H1 (cell line): Measurements from ENCODE around the gene FRMPD1. TPM values are rescaled to one million over a fixed set of nuclear protein-coding genes. Genes with fewer than 3 reads are reported as not detected.

Experiments
- CTCF ChIA-PET: fragments of 300-600 bp; sonication (Branson Sonifier 250); formaldehyde crosslinking; loops from one replicate; lab custom pipeline; 2021; ENCODE audit not compliant: partially characterized antibody; lab: Charles Lee
- POLR2A ChIA-PET: fragments of 300-600 bp; sonication (Branson Sonifier 250); formaldehyde crosslinking; loops from one replicate; lab custom pipeline; 2021; ENCODE audit warnings: inconsistent platforms; ENCODE audit not compliant: partially characterized antibody; lab: Charles Lee
- DNase-seq, 2 experiments: peaks; one replicate each; pipeline versions ENCODE4 v3.0.0 to v3.0.0-alpha.2; 2010 to 2022; ENCODE audit warnings: low spot score in 2 of 2, low read depth in 1 of 2, mixed read lengths in 1 of 2
- FAIRE-seq: peaks from 2 replicates; lab custom pipeline; 2011; peaks lifted over from hg19 to GRCh38; lab: Jason Lieb, UNC
- H2AFZ ChIP-seq: 2 replicates; pipeline ENCODE4 v1.8.1; 2012; ENCODE audit warnings: low read length, inconsistent platforms
- H2AK5ac ChIP-seq: 2 replicates; pipeline ENCODE4 v1.6.1; 2013; ENCODE audit warnings: low read depth, low read length
- H2BK120ac ChIP-seq: replicated peaks from 2 replicates; pipeline ENCODE3; 2013; ENCODE audit warnings: low read depth, low read length, inconsistent platforms
- H2BK12ac ChIP-seq: 2 replicates; pipeline ENCODE4 v1.6.1; 2013; ENCODE audit warnings: low read depth, low read length
- H2BK15ac ChIP-seq: 2 replicates; pipeline ENCODE4 v1.6.1; 2013; ENCODE audit warnings: low read length
- H2BK20ac ChIP-seq: 2 replicates; pipeline ENCODE4 v1.6.1; 2013; ENCODE audit warnings: low read length
- H2BK5ac ChIP-seq: 2 replicates; pipeline ENCODE4 v1.6.1; 2013; ENCODE audit warnings: low read depth, low read length
- H3K14ac ChIP-seq: 2 replicates; pipeline ENCODE4 v1.6.1; 2013; ENCODE audit warnings: inconsistent platforms; ENCODE audit not compliant: insufficient read length
- H3K18ac ChIP-seq: 2 replicates; pipeline ENCODE4 v1.6.1; 2013; ENCODE audit warnings: low read length; ENCODE audit errors: extremely low read depth
- H3K23ac ChIP-seq: 2 replicates; pipeline ENCODE4 v1.6.1; 2013; ENCODE audit warnings: inconsistent platforms; ENCODE audit not compliant: insufficient read length
- H3K23me2 ChIP-seq: 2 replicates; pipeline ENCODE4 v1.6.1; 2013; ENCODE audit warnings: low read depth, low read length
- H3K27ac ChIP-seq: 2 replicates; pipeline ENCODE4 v1.6.1; 2011; ENCODE audit warnings: low read depth, low read length, inconsistent platforms
- H3K27me3 ChIP-seq, 4 experiments: replicated peaks in 1 of 4; 1 replicate in 1 of 4; 2 replicates in 3 of 4; pipeline versions ENCODE4 v1.6.1 to v1.8.1; 2011 to 2013; ENCODE audit warnings: low read length in 3 of 4, mild to moderate bottlenecking in 3 of 4, inconsistent platforms in 2 of 4, mixed read lengths in 2 of 4, moderate library complexity in 1 of 4; ENCODE audit not compliant: control insufficient read depth in 3 of 4, insufficient read depth in 3 of 4; ENCODE audit errors: extremely low read depth in 1 of 4
- H3K36me3 ChIP-seq, 4 experiments: 2 replicates each; pipeline versions ENCODE4 v1.6.1 to v1.8.1; 2011 to 2013; ENCODE audit warnings: mild to moderate bottlenecking in 4 of 4, low read length in 3 of 4, moderate library complexity in 2 of 4, control low read depth in 1 of 4, inconsistent platforms in 1 of 4; ENCODE audit not compliant: insufficient read depth in 4 of 4, control insufficient read depth in 2 of 4
- H3K4ac ChIP-seq: replicated peaks from 2 replicates; pipeline ENCODE3; 2013; ENCODE audit warnings: low read length, low read depth, mixed read lengths, inconsistent platforms; ENCODE audit not compliant: insufficient read length
- H3K4me1 ChIP-seq, 4 experiments: replicated peaks in 1 of 4; 1 replicate in 1 of 4; 2 replicates in 3 of 4; pipeline versions ENCODE4 v1.6.1 to v1.8.1; 2011 to 2013; ENCODE audit warnings: low read length in 3 of 4, inconsistent platforms in 2 of 4, mixed read lengths in 1 of 4; ENCODE audit not compliant: insufficient read depth in 4 of 4, control insufficient read depth in 3 of 4
- H3K4me2 ChIP-seq, 2 experiments: 2 replicates each; pipeline versions ENCODE4 v1.6.1 to v1.8.1; 2011 to 2013; ENCODE audit warnings: low read depth in 2 of 2, low read length in 2 of 2, control low read depth in 1 of 2, inconsistent platforms in 1 of 2, mild to moderate bottlenecking in 1 of 2; ENCODE audit not compliant: insufficient read depth in 1 of 2
- H3K4me3 ChIP-seq, 4 experiments: fragments of 200-600, 300-600 bp in 1 of 4; sonication (generic), shearing (Covaris generic), sonication (Bioruptor Twin) in 1 of 4; 2 replicates each; pipeline versions ENCODE4 v1.5.1 to v1.8.1; 2011 to 2016; ENCODE audit warnings: low read length in 4 of 4, low read depth in 3 of 4, control low read depth in 2 of 4, inconsistent platforms in 2 of 4, mild to moderate bottlenecking in 2 of 4, mixed read lengths in 1 of 4, moderate library complexity in 1 of 4; ENCODE audit not compliant: insufficient read depth in 2 of 4; ENCODE audit errors: extremely low read depth in 1 of 4
- H3K56ac ChIP-seq: replicated peaks from 2 replicates; pipeline ENCODE3; 2013; ENCODE audit warnings: low read depth, mild to moderate bottlenecking, mixed read lengths, low read length, inconsistent platforms; ENCODE audit not compliant: insufficient read length
- H3K79me1 ChIP-seq: 2 replicates; pipeline ENCODE4 v1.6.1; 2013; ENCODE audit warnings: low read depth, low read length, control low read depth
- H3K79me2 ChIP-seq, 2 experiments: 2 replicates each; pipeline versions ENCODE4 v1.6.1 to v1.8.1; 2012 to 2013; ENCODE audit warnings: low read length in 2 of 2, mild to moderate bottlenecking in 2 of 2, inconsistent platforms in 1 of 2; ENCODE audit not compliant: insufficient read depth in 2 of 2, control insufficient read depth in 1 of 2
- H3K9ac ChIP-seq, 4 experiments: replicated peaks in 1 of 4; 1 replicate in 1 of 4; 2 replicates in 3 of 4; pipeline versions ENCODE4 v1.6.1 to v1.8.1; 2011 to 2013; ENCODE audit warnings: low read depth in 3 of 4, low read length in 3 of 4, control low read depth in 2 of 4, mild to moderate bottlenecking in 2 of 4, moderate library complexity in 2 of 4, inconsistent platforms in 1 of 4; ENCODE audit errors: extremely low read depth in 1 of 4
- H3K9me3 ChIP-seq, 2 experiments: 2 replicates each; pipeline versions ENCODE4 v1.6.1 to v1.8.1; 2012 to 2013; ENCODE audit warnings: mild to moderate bottlenecking in 2 of 2, moderate library complexity in 2 of 2, control low read depth in 1 of 2, inconsistent platforms in 1 of 2, low read depth in 1 of 2, low read length in 1 of 2, mixed read lengths in 1 of 2; ENCODE audit not compliant: insufficient read depth in 2 of 2
- H4K20me1 ChIP-seq, 2 experiments: replicated peaks in 1 of 2; 2 replicates each; pipeline versions ENCODE3 to v1.8.1; 2011 to 2013; ENCODE audit warnings: inconsistent platforms in 2 of 2, low read length in 2 of 2, mild to moderate bottlenecking in 1 of 2; ENCODE audit not compliant: insufficient read depth in 2 of 2, control insufficient read depth in 1 of 2
- H4K5ac ChIP-seq: 2 replicates; pipeline ENCODE4 v1.6.1; 2013; ENCODE audit warnings: low read length, low read depth, mixed read lengths, inconsistent platforms; ENCODE audit not compliant: insufficient read length
- H4K8ac ChIP-seq: 2 replicates; pipeline ENCODE4 v1.8.0; 2013; ENCODE audit warnings: mild to moderate bottlenecking, moderate library complexity, low read length, inconsistent platforms; ENCODE audit not compliant: insufficient read depth; ENCODE audit errors: extremely low read depth
- H4K91ac ChIP-seq: replicated peaks from 2 replicates; pipeline ENCODE3; 2013; ENCODE audit warnings: low read length, mixed read lengths, inconsistent platforms; ENCODE audit not compliant: insufficient read length
- CEBPB ChIP-seq: IDR thresholded peaks from 2 replicates; pipeline ENCODE4 v1.6.1; 2012; ENCODE audit warnings: low read depth, low read length
- CTCF ChIP-seq, 3 experiments: IDR thresholded peaks; 1 replicate in 2 of 3; 2 replicates in 1 of 3; pipeline versions ENCODE4 v1.5.1 to v1.6.1; 2011; ENCODE audit warnings: low read length in 3 of 3, mild to moderate bottlenecking in 3 of 3, inconsistent platforms in 2 of 3, low read depth in 1 of 3, moderate library complexity in 1 of 3; ENCODE audit not compliant: insufficient read depth in 1 of 3; ENCODE audit errors: control extremely low read depth in 1 of 3
- EP300 ChIP-seq, 2 experiments: IDR thresholded peaks; 1 replicate in 1 of 2; 2 replicates in 1 of 2; pipeline ENCODE4 v1.6.1; 2011 to 2012; ENCODE audit warnings: low read depth in 2 of 2, low read length in 2 of 2, mild to moderate bottlenecking in 2 of 2, borderline replicate concordance in 1 of 2, inconsistent platforms in 1 of 2, moderate library complexity in 1 of 2
- GTF2F1 ChIP-seq: IDR thresholded peaks from 2 replicates; pipeline ENCODE4 v1.6.1; 2012; ENCODE audit warnings: low read depth, low read length, improper control_type of control experiment, borderline replicate concordance
- NRF1 ChIP-seq: IDR thresholded peaks from 2 replicates; pipeline ENCODE4 v1.6.1; 2011; ENCODE audit warnings: mild to moderate bottlenecking, low read depth, low read length, improper control_type of control experiment
- RXRA ChIP-seq: IDR thresholded peaks from 2 replicates; pipeline ENCODE4 v1.6.1; 2011; ENCODE audit warnings: low read depth, mild to moderate bottlenecking, low read length, moderate library complexity; ENCODE audit not compliant: insufficient read depth
- SIN3A ChIP-seq, 2 experiments: IDR thresholded peaks in 1 of 2; conservative IDR thresholded peaks in 1 of 2; 2 replicates each; pipeline ENCODE4 v1.6.1; 2011 to 2012; ENCODE audit warnings: low read length in 2 of 2, improper control_type of control experiment in 1 of 2, low read depth in 1 of 2, mild to moderate bottlenecking in 1 of 2
- SRF ChIP-seq: IDR thresholded peaks from 2 replicates; pipeline ENCODE4 v1.6.1; 2011; ENCODE audit warnings: mild to moderate bottlenecking, low read depth, low read length, moderate library complexity
- SUZ12 ChIP-seq: fragments of 200-600 bp; sonication (generic); IDR thresholded peaks from 2 replicates; pipeline ENCODE4 v1.6.1; 2012; ENCODE audit warnings: mild to moderate bottlenecking, inconsistent platforms, low read length, moderate library complexity, mixed read lengths
- USF2 ChIP-seq: IDR thresholded peaks from 2 replicates; pipeline ENCODE4 v1.6.1; 2011; ENCODE audit warnings: low read length, improper control_type of control experiment
- WGBS, 2 experiments: shearing (Covaris generic) in 1 of 2; methylation state at CpG; one replicate each; pipeline versions ENCODE4 v1.1.6 to v1.1.7; 2013 to 2015; ENCODE audit warnings: low lambda C conversion rate in 2 of 2, mixed read lengths in 2 of 2, inconsistent platforms in 1 of 2, low coverage in 1 of 2, missing lambda C conversion rate in 1 of 2; ENCODE audit not compliant: insufficient replicate concordance in 2 of 2, insufficient coverage in 1 of 2, insufficient read length in 1 of 2; ENCODE audit errors: extremely low coverage in 1 of 2, missing lambda C conversion rate in 1 of 2; 5-methylcytosine and 5-hydroxymethylcytosine counted together
- polyA plus RNA-seq, 7 experiments: library from polyadenylated mRNA; depleted of rRNA in 3 of 7; stranded (reverse) in 5 of 7; unstranded in 2 of 7; fragments of >200 nt in 5 of 7; fragments of 200-250 nt in 2 of 7; gene quantifications; 1 replicate in 5 of 7; 2 replicates in 1 of 7; 4 replicates in 1 of 7; pipeline versions ENCODE4 v1.2.1 to v1.2.3, GENCODE V29; 2011 to 2013; ENCODE audit warnings: missing spikeins in 2 of 7, mixed read lengths in 2 of 7
- total RNA-seq: library from RNA; stranded (reverse); fragmentation: NEBNext Ultra II Directional; extraction: Animal tissue kit (Norgen Biotek cat#: 25700); gene quantifications from 2 replicates; pipeline ENCODE4 v1.2.1, GENCODE V29; 2021

Gene FRMPD1
- total and polyA plus RNA-seq, 2 of the 8 experiments (the other 6 are each of a cell fraction or from before 2014, with no cell fraction given): 0.27 to 0.32 TPM

GRCh38 chr9:37727013-37727412 is 76.3 kb downstream of the FRMPD1 start:
- Histone ChIP-seq H3K4ac (no peak overlapping the region), H3K27ac (no peak overlapping the region), H3K56ac (no peak overlapping the region), H3K9ac (no peak overlapping the region), H3K79me2 (no peaks in the 10 kb centered on the region), H3K79me1 (no peaks in the 10 kb centered on the region), H3K23me2 (0 out of 2 replicates have a peak, but pooled peaks cover 1% of the 10 kb centered on the region), H4K5ac (no peak overlapping the region), H2BK20ac (no peak overlapping the region), H2BK120ac (no peak overlapping the region), H2BK12ac (no peak overlapping the region), H4K20me1 (no peaks in the 10 kb centered on the region), H4K91ac (no peak overlapping the region), H3K4me1 (peaks cover 0 to 10% (median 3%) of the 10 kb centered on the region in 4 experiments; a peak in 4 of 7 replicates), H3K9me3 (no peaks in the 10 kb centered on the region), H2BK15ac (0 out of 2 replicates have a peak overlapping the region, but pooled peaks have one; percentile 5), H3K23ac (no peak overlapping the region), H3K18ac (no peak overlapping the region), H3K36me3 (no peaks in the 10 kb centered on the region), H3K4me3 (no peak overlapping the region), H2BK5ac (no peak overlapping the region), H4K8ac (no peak overlapping the region), H2AFZ (no peak overlapping the region), H3K4me2 (no peak overlapping the region), H3K14ac (no peak overlapping the region), H2AK5ac (no peak overlapping the region), H3K27me3 (no peaks in the 10 kb centered on the region)
- WGBS, 2 experiments: 89% methylated on average over 5 of the region's 5 CpGs; no CpG with 5 or more reads in 1 of the 2 experiments
- no peak for FAIRE-seq
- no peak for DNase-seq
- CTCF ChIA-PET: no interaction called here
- POLR2A ChIA-PET: no interaction called here
- TF ChIP-seq RXRA (no peak), SIN3A (conservative IDR thresholded peaks at IDR 0.05 in 1 of 2, IDR thresholded peaks at IDR 0.05 in 1 of 2; ENCODE audit: low read depth in 1 of 2, low read length in 2 of 2) (no peak), GTF2F1 (no peak), CTCF (IDR thresholded peaks at IDR 0.05; ENCODE audit: control extremely low read depth in 1 of 3, insufficient read depth in 1 of 3, low read depth in 1 of 3, low read length in 3 of 3) (no peak), CEBPB (no peak), USF2 (no peak), EP300 (IDR thresholded peaks at IDR 0.05; ENCODE audit: borderline replicate concordance in 1 of 2, low read depth in 2 of 2, low read length in 2 of 2) (no peak), NRF1 (no peak), SRF (no peak), SUZ12 (no peak)
